Activated CD4-positive, alpha-beta T cell treated with anti-CD3 and anti-CD28 coated beads for 4 hours (primary cell): ENCODE results near the gene SLMAP.
"Not testable (repeated sequence)": the region's sequence is repeated elsewhere in the genome, so short reads cannot be mapped to it uniquely, and the experiment has no call there.

Source experiments
- DNase-seq, 2 donors: peaks; one replicate each; pipeline ENCODE4 v3.0.0-alpha.2; 2020

The SLMAP gene

GRCh38 chr3:57832486-57832885 is 76.4 kb downstream of the SLMAP start:
- no peak for DNase-seq

GRCh38 chr3:57832900-57833313 is 76.8 kb downstream of the SLMAP start:
- DNase-seq, result no peak

GRCh38 chr3:57833763-57834162 is 77.7 kb downstream of the SLMAP start:
- no peak for DNase-seq

- no peak for DNase-seq
Measured at GRCh38 chr3:57837686-57838085, 81.6 kb downstream of the SLMAP start.

- DNase-seq, result no peak
Measured at GRCh38 chr3:57838627-57839026, 82.5 kb downstream of the SLMAP start.

- DNase-seq, result no peak
Measured at GRCh38 chr3:57840473-57840872, 84.4 kb downstream of the SLMAP start.

- no peak for DNase-seq
Measured at GRCh38 chr3:57841818-57842217, 85.7 kb downstream of the SLMAP start.

GRCh38 chr3:57848177-57848738 is 92.1 kb downstream of the SLMAP start:
- no peak for DNase-seq

- no peak for DNase-seq
Measured at GRCh38 chr3:57851304-57851703, 95.2 kb downstream of the SLMAP start.

GRCh38 chr3:57852896-57853295 is 96.8 kb downstream of the SLMAP start:
- no peak for DNase-seq

GRCh38 chr3:57855281-57855680 is 99.2 kb downstream of the SLMAP start:
- DNase-seq, result no peak

- DNase-seq, result no peak
Measured at GRCh38 chr3:57855943-57856342, 99.8 kb downstream of the SLMAP start.

- no peak for DNase-seq
Measured at GRCh38 chr3:57856675-57857074, 100.6 kb downstream of the SLMAP start.

- no peak for DNase-seq
Measured at GRCh38 chr3:57862894-57863293, 106.8 kb downstream of the SLMAP start.

GRCh38 chr3:57863380-57863779 is 107.3 kb downstream of the SLMAP start:
- no peak for DNase-seq

- no peak for DNase-seq
Measured at GRCh38 chr3:57864853-57865252, 108.7 kb downstream of the SLMAP start.

- DNase-seq, result not testable (repeated sequence)
Measured at GRCh38 chr3:57869110-57869509, 113.0 kb downstream of the SLMAP start.

GRCh38 chr3:57872606-57873005 is 116.5 kb downstream of the SLMAP start:
- no peak for DNase-seq

GRCh38 chr3:57876632-57877031 is 120.5 kb downstream of the SLMAP start:
- no peak for DNase-seq

GRCh38 chr3:57877116-57877515 is 121.0 kb downstream of the SLMAP start:
- no peak for DNase-seq

GRCh38 chr3:57884436-57884835 is 128.3 kb downstream of the SLMAP start:
- not testable (repeated sequence) for DNase-seq

GRCh38 chr3:57889807-57890206 is 133.7 kb downstream of the SLMAP start:
- no peak for DNase-seq

- no peak for DNase-seq
Measured at GRCh38 chr3:57890874-57891273, 134.8 kb downstream of the SLMAP start.

- DNase-seq, result no peak
Measured at GRCh38 chr3:57892423-57892822, 136.3 kb downstream of the SLMAP start.

- DNase-seq, result no peak
Measured at GRCh38 chr3:57893156-57893555, 137.0 kb downstream of the SLMAP start.

GRCh38 chr3:57893668-57894067 is 137.6 kb downstream of the SLMAP start:
- DNase-seq, result no peak
